Stimulated activated naive CD8-positive, alpha-beta T cell treated with anti-CD3 and anti-CD28 coated beads, Interleukin-15, Interleukin-2, amounts not matched to agents 100 U/mL and 50 U/mL, for 24 hours (primary cell): ENCODE measurements around the gene ITGA2.
"Not testable (repeated sequence)": the region's sequence is repeated elsewhere in the genome, so short reads cannot be mapped to it uniquely, and the experiment has no call there.

Experiments used
- ATAC-seq: fragments of 150-1000 bp; cut with Tn5 transposase; one replicate; pipeline ENCODE4 v1.10.0; 2021
- DNase-seq: peaks from one replicate; pipeline ENCODE4 v3.0.0; 2021

ITGA2 gene

GRCh38 chr5:52989025-52989780, at the start of gene ITGA2:
TSS of gene ITGA2 (plus strand) at chr5:52989352. CDS start at chr5:52989469, 117 bp downstream.
- ATAC-seq (peak; percentile 47), DNase-seq (peak; percentile 30)

- ATAC-seq (peak; percentile 55), DNase-seq (no peak)
Measured at GRCh38 chr5:52943285-52943684, 45.9 kb upstream of the ITGA2 start.

- no peak for DNase-seq
- no peak for ATAC-seq
Measured at GRCh38 chr5:52943808-52944207, 45.3 kb upstream of the ITGA2 start.

GRCh38 chr5:52945040-52945439, 44.1 kb upstream of the ITGA2 start:
- DNase-seq (no peak), ATAC-seq (no peak)

- ATAC-seq (no peak), DNase-seq (no peak)
Measured at GRCh38 chr5:52947208-52947607, 41.9 kb upstream of the ITGA2 start.

GRCh38 chr5:52947851-52948250, 41.3 kb upstream of the ITGA2 start:
- DNase-seq: no peak

GRCh38 chr5:52948418-52949076, 40.6 kb upstream of the ITGA2 start:
- ATAC-seq: peak; percentile 86
- DNase-seq: peak; percentile 51

More at GRCh38 chr5:52947851-52948250, 41.3 kb upstream of the ITGA2 start:
- ATAC-seq: no peak

- ATAC-seq (no peak), DNase-seq (no peak)
Measured at GRCh38 chr5:52950686-52951085, 38.5 kb upstream of the ITGA2 start.

- ATAC-seq: no peak
- no peak for DNase-seq
Measured at GRCh38 chr5:52952483-52952882, 36.7 kb upstream of the ITGA2 start.

- ATAC-seq (no peak), DNase-seq (no peak)
Measured at GRCh38 chr5:52956014-52956413, 33.1 kb upstream of the ITGA2 start.

- ATAC-seq: no peak
Measured at GRCh38 chr5:52956915-52957747, 32.0 kb upstream of the ITGA2 start.

GRCh38 chr5:52961274-52961681, 27.9 kb upstream of the ITGA2 start:
- no peak for DNase-seq
- no peak for ATAC-seq

More at GRCh38 chr5:52956915-52957747, 32.0 kb upstream of the ITGA2 start:
- DNase-seq: no peak

GRCh38 chr5:52963636-52964035, 25.5 kb upstream of the ITGA2 start:
- no peak for DNase-seq

GRCh38 chr5:52964138-52964537, 25.0 kb upstream of the ITGA2 start:
- DNase-seq (no peak), ATAC-seq (no peak)

More at GRCh38 chr5:52963636-52964035, 25.5 kb upstream of the ITGA2 start:
- ATAC-seq: no peak

- DNase-seq, ATAC-seq: not testable (repeated sequence)
Measured at GRCh38 chr5:52976157-52976556, 13.0 kb upstream of the ITGA2 start.

- ATAC-seq: no peak
- DNase-seq: no peak
Measured at GRCh38 chr5:52977264-52977897, 11.8 kb upstream of the ITGA2 start.

GRCh38 chr5:52981507-52981906, 7.6 kb upstream of the ITGA2 start:
- DNase-seq: no peak
- ATAC-seq: no peak

GRCh38 chr5:52983731-52984636, 5.2 kb upstream of the ITGA2 start:
- no peak for ATAC-seq
- no peak for DNase-seq

GRCh38 chr5:52985306-52985705, 3.8 kb upstream of the ITGA2 start:
- ATAC-seq (no peak), DNase-seq (no peak)

- ATAC-seq (peak; percentile 48), DNase-seq (no peak)
Measured at GRCh38 chr5:52987711-52988331, 1.3 kb upstream of the ITGA2 start.
